MG63 (cell line): ENCODE data around the gene ASIC4. TPM values are rescaled to one million over a fixed set of nuclear protein-coding genes. Genes with fewer than 3 reads are reported as not detected.
A peak's percentile ranks its signal among the peaks of the same experiment; 100 is the strongest.

Experiments
- DNase-seq: peaks from one replicate; pipeline ENCODE4 v3.0.0-alpha.2; 2020
- H3K27me3 ChIP-seq: fragments of 250-450 bp; sonication (Bioruptor Pico); 2 replicates; pipeline ENCODE4 v1.5.1; 2020; ENCODE audit warnings: mild to moderate bottlenecking, moderate library complexity
- H3K36me3 ChIP-seq: fragments of 250-450 bp; sonication (Bioruptor Pico); 2 replicates; pipeline ENCODE4 v1.5.1; 2020; ENCODE audit warnings: mild to moderate bottlenecking, moderate library complexity
- H3K4me3 ChIP-seq: fragments of 250-450 bp; sonication (Bioruptor Pico); 2 replicates; pipeline ENCODE4 v1.5.1; 2020; ENCODE audit warnings: mild to moderate bottlenecking, moderate library complexity
- H3K9me3 ChIP-seq: fragments of 250-450 bp; sonication (Bioruptor Pico); 2 replicates; pipeline ENCODE4 v1.5.1; 2020; ENCODE audit warnings: mild to moderate bottlenecking, moderate library complexity
- total RNA-seq: library from RNA; depleted of rRNA; stranded (reverse); fragments of >200 nt; shearing (Covaris generic); gene quantifications from 2 replicates; pipeline ENCODE4 v1.2.3, GENCODE V29; 2014; ENCODE audit warnings: low replicate concordance

The ASIC4 gene
- total RNA-seq, 1 experiment from 2014 or later, result not detected

- Histone ChIP-seq H3K36me3 (no peaks in the 10 kb centered on the region), H3K9me3 (no peaks in the 10 kb centered on the region), H3K4me3 (no peak overlapping the region), H3K27me3 (no peaks in the 10 kb centered on the region)
- DNase-seq, result no peak
Observed at GRCh38 chr2:219490600-219491130, 23.6 kb upstream of the ASIC4 start.

- no peaks in the 10 kb centered on the region for H3K27me3 ChIP-seq
- no peaks in the 10 kb centered on the region for H3K36me3 ChIP-seq
- no peak overlapping the region for H3K4me3 ChIP-seq
- no peak for DNase-seq
- H3K9me3 ChIP-seq, result no peaks in the 10 kb centered on the region
Observed at GRCh38 chr2:219491278-219491963, 22.9 kb upstream of the ASIC4 start.

GRCh38 chr2:219492575-219492974 is 21.7 kb upstream of the ASIC4 start:
- no peaks in the 10 kb centered on the region for H3K27me3 ChIP-seq
- H3K9me3 ChIP-seq, result no peaks in the 10 kb centered on the region
- no peaks in the 10 kb centered on the region for H3K36me3 ChIP-seq
- no peak for DNase-seq
- no peak overlapping the region for H3K4me3 ChIP-seq

GRCh38 chr2:219493086-219493485 is 21.2 kb upstream of the ASIC4 start:
- no peak for DNase-seq
- no peaks in the 10 kb centered on the region for H3K27me3 ChIP-seq

GRCh38 chr2:219494952-219495530 is 19.2 kb upstream of the ASIC4 start:
- Histone ChIP-seq H3K36me3 (no peaks in the 10 kb centered on the region), H3K4me3 (no peak overlapping the region), H3K9me3 (no peaks in the 10 kb centered on the region), H3K27me3 (no peaks in the 10 kb centered on the region)
- DNase-seq, result no peak

More at GRCh38 chr2:219493086-219493485, 21.2 kb upstream of the ASIC4 start:
- no peak overlapping the region for H3K4me3 ChIP-seq
- H3K36me3 ChIP-seq, result no peaks in the 10 kb centered on the region
- no peaks in the 10 kb centered on the region for H3K9me3 ChIP-seq

GRCh38 chr2:219495531-219496122 is 18.7 kb upstream of the ASIC4 start:
- Histone ChIP-seq H3K4me3 (no peak overlapping the region), H3K9me3 (no peaks in the 10 kb centered on the region), H3K27me3 (no peaks in the 10 kb centered on the region), H3K36me3 (no peaks in the 10 kb centered on the region)
- DNase-seq, result peak; percentile 47

DNA sequence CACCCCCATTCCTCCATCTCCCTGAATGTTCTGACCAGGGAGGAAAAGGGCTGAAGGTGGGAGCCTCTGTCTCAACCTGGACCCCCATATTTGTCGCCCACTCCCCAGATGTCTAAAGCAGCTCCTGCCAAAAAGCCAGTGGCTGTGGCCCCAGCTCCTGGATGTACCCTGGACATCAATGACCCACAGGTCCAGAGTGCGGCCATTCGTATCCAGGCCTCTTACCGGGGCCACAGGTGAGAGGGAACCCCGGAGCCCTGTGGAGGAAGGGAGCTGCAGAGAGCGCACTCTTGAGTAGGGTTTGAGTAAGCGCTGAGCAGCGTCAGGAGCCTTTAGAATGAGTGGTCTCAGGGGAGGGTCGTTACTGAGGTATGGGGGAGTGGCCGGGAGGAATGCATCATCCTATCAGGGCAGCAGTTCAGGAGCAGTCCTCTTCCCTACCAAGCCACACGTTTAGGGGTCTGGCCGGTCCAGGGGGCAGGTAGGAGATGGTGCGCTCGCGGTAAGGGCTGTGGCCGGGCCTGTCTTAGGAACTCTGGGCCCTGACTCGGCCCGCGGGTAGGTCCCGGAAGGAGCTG is 17.9 kb upstream of the ASIC4 start:
- Histone ChIP-seq H3K9me3 (no peaks in the 10 kb centered on the region), H3K36me3 (no peaks in the 10 kb centered on the region; the same call in 1 of the 2 replicates), H3K27me3 (no peaks in the 10 kb centered on the region), H3K4me3 (no peak overlapping the region)
- DNase-seq, result no peak

GRCh38 chr2:219496825-219497494 is 17.3 kb upstream of the ASIC4 start:
- H3K27me3 ChIP-seq, result no peaks in the 10 kb centered on the region
- peaks cover 3% of the 10 kb centered on the region; the same call in 1 of the 2 replicates for H3K36me3 ChIP-seq
- H3K9me3 ChIP-seq, result no peaks in the 10 kb centered on the region
- H3K4me3 ChIP-seq, result no peak overlapping the region
- no peak for DNase-seq

GRCh38 chr2:219497495-219498279 is 16.6 kb upstream of the ASIC4 start:
- peak; percentile 73 for DNase-seq
- Histone ChIP-seq H3K9me3 (no peaks in the 10 kb centered on the region), H3K4me3 (peak overlapping the region; percentile 73), H3K36me3 (peaks cover 3% of the 10 kb centered on the region; the same call in 1 of the 2 replicates), H3K27me3 (no peaks in the 10 kb centered on the region)

DNA sequence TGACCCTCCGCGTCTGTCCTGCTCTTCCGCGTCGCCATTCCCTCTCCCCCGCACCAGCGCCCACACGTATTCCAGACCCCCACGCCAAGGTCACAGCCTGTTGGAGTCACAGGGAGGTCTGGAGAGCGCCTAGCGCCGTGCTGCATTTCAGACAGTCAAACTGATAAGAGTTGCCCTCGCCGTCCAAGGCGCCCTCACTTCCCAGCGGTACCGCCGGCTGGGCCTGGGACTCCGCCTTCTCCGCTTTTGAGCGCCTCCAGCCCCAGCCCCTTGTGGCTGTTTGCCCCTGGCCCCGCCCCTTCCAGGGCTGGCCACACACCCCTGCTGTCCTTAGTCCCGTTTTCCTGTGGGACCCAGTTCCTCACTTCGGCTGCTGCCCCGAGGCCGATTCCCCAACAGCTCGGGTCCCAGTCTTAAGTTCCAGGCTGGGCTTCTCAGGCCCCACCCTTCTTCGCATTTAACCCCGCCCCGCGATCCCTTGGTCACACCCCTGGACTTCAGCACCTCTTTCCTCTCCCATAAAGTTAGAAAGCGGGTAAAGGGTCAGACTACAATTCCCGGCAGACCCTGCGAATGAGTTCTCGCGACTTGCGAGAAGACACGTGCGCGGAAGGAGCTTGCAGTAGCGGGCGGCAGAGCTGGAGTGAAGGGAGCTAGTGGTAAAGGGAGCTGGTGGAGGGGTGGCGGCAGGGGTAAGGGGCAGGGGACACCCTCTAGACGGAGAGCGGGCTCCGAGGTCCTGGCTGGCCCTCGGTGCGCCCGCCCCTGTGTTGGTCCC is 15.8 kb upstream of the ASIC4 start, which contains the start of gene GMPPA:
Gene GMPPA (plus strand): TSS at position 612 of the 778 bp plus-strand sequence. CDS start 1,085 bp downstream, outside the sequence.
- peaks cover 3% of the 10 kb centered on the region; the same call in 1 of the 2 replicates for H3K36me3 ChIP-seq
- no peaks in the 10 kb centered on the region for H3K9me3 ChIP-seq
- peak; percentile 95 for DNase-seq
- H3K4me3 ChIP-seq, result peak within 1 kb of the TSS; percentile 73
- no peaks in the 10 kb centered on the region for H3K27me3 ChIP-seq

DNA sequence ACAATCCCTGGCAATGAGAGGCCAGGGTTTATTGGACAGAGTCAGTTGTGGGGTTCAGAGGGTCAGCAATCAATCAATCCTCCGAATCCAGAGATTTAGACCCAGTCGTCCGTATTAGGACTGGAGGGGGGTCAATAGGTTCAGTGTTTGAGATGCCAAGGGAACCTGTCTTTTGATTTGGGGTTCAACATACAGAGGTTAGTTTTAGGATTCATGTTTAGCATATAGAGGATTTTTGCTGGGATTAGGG is 15.3 kb upstream of the ASIC4 start:
- peaks cover 3% of the 10 kb centered on the region; the same call in 1 of the 2 replicates for H3K36me3 ChIP-seq
- DNase-seq, result no peak
- no peaks in the 10 kb centered on the region for H3K27me3 ChIP-seq
- peak overlapping the region; percentile 73 for H3K4me3 ChIP-seq
- no peaks in the 10 kb centered on the region for H3K9me3 ChIP-seq

DNA sequence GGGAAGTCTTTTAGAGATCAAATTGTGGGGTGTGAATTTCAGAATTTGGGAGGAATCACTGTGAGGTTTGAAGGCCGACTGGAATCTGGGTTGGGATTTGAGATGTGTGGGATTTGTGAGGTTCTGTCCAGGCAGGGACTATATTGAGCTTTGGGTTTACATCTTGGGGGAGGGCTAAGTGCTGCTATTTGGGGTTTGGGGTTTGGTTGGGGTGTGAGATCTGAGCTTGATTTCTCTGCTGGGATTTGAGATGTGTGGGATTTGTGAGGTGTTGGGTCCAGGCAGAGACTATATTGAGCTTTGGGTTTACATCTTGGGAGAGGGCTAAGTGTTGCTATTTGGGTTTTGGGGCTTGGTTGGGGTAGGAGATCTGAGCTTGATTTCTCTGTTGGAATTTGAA is 14.7 kb upstream of the ASIC4 start:
- DNase-seq, result no peak
- Histone ChIP-seq H3K36me3 (peaks cover 3% of the 10 kb centered on the region; the same call in 1 of the 2 replicates), H3K27me3 (no peaks in the 10 kb centered on the region), H3K9me3 (no peaks in the 10 kb centered on the region), H3K4me3 (peak overlapping the region; percentile 73)

DNA sequence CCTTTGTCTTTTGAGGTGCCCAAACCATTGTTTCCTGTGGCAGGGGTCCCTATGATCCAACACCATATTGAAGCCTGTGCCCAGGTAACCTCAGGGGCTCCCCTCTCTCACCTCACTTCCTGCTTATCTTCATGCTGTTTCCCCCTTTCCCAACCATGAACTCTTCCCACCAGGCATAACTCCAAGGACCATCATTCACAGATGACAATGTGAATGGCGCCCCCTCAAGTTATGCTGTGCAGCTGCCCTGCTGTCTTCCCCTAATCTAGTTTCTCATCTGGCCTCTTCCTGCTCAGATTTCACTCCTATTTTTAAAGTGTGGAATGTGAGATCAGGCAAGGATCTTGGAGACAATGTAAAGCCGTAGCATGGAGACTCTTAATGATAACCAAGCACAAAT is 14.1 kb upstream of the ASIC4 start:
- Histone ChIP-seq H3K4me3 (no peak overlapping the region), H3K36me3 (peaks cover 3% of the 10 kb centered on the region; the same call in 1 of the 2 replicates), H3K27me3 (no peaks in the 10 kb centered on the region), H3K9me3 (no peaks in the 10 kb centered on the region)
- DNase-seq, result no peak

GRCh38 chr2:219501849-219502248 is 12.4 kb upstream of the ASIC4 start:
- Histone ChIP-seq H3K4me3 (no peak overlapping the region), H3K9me3 (no peaks in the 10 kb centered on the region), H3K27me3 (no peaks in the 10 kb centered on the region), H3K36me3 (peaks cover 3% of the 10 kb centered on the region; the same call in 1 of the 2 replicates)
- DNase-seq, result no peak

- Histone ChIP-seq H3K27me3 (no peaks in the 10 kb centered on the region), H3K4me3 (no peak overlapping the region), H3K36me3 (peaks cover 3% of the 10 kb centered on the region; the same call in 1 of the 2 replicates), H3K9me3 (no peaks in the 10 kb centered on the region)
- DNase-seq, result no peak
Observed at GRCh38 chr2:219502618-219503017, 11.7 kb upstream of the ASIC4 start.
